Activated CD4-positive, alpha-beta T cell treated with anti-CD3 and anti-CD28 coated beads, Interleukin-2, Interleukin-4, amounts not matched to agents 100 ng/mL and 50 ng/mL, durations not matched to agents 16 hours and 8 hours (primary cell): ENCODE measurements around the gene TECPR1.

Experiments
- DNase-seq: peaks from one replicate; pipeline ENCODE4 v3.0.0-alpha.2; 2020; ENCODE audit warnings: low spot score

Gene TECPR1, protein sequence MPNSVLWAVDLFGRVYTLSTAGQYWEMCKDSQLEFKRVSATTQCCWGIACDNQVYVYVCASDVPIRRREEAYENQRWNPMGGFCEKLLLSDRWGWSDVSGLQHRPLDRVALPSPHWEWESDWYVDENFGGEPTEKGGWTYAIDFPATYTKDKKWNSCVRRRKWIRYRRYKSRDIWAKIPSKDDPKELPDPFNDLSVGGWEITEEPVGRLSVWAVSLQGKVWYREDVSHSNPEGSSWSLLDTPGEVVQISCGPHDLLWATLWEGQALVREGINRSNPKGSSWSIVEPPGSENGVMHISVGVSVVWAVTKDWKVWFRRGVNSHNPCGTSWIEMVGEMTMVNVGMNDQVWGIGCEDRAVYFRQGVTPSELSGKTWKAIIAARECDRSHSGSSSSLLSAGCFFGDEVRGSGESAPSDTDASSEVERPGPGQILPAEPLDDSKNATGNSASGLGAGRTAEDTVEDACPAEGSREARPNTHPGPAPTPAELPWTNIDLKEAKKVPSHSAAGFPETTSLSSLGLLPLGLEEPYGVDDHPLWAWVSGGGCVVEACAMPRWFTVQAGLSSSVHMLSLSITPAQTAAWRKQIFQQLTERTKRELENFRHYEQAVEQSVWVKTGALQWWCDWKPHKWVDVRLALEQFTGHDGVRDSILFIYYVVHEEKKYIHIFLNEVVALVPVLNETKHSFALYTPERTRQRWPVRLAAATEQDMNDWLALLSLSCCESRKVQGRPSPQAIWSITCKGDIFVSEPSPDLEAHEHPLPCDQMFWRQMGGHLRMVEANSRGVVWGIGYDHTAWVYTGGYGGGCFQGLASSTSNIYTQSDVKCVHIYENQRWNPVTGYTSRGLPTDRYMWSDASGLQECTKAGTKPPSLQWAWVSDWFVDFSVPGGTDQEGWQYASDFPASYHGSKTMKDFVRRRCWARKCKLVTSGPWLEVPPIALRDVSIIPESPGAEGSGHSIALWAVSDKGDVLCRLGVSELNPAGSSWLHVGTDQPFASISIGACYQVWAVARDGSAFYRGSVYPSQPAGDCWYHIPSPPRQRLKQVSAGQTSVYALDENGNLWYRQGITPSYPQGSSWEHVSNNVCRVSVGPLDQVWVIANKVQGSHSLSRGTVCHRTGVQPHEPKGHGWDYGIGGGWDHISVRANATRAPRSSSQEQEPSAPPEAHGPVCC

DNA sequence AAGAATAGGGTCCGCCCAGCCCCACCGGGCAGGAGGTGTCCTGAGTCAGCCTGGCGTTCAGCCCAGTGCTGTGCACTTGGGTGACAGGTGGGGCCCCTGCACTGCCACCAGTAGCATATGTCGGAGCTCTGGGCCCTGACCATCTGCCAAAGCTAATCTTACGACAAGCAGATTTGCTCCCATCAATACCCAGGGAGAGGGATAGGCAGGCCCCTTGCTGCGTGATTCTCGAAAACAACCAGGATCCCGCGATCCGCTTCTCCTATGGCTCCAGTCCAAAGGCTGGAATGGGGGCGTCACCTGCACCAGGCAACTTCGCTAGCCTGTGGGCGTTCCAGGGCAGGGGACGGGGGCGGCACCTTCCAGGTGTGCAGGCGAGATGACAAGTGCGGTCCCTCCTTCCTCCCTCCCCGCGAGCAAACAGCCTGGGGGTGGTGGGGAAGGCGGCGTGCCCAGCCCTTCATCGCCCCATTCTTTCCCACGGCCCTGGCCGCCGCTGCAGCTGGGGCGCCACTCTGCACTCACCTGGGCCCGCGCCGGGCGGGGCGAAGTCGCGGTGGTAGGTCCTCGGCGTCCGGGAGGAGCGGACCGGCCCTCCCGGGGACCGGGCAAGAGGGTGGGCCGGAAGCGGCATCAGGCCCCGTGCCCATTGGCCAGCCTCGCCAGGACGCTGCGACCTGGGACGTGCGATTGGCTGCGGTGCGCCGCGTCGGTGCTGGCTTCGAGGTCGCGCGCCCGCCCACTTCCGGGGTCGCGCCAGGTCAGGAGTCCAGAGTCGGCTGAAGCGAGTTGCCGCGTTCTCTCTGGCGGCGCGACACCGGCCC lies at the start of gene TECPR1:
TSS of gene TECPR1 (minus strand) at position 632 of the 824 bp plus-strand sequence. CDS start 6,086 bp downstream, outside the sequence.
- DNase-seq, result peak; percentile 93

DNA sequence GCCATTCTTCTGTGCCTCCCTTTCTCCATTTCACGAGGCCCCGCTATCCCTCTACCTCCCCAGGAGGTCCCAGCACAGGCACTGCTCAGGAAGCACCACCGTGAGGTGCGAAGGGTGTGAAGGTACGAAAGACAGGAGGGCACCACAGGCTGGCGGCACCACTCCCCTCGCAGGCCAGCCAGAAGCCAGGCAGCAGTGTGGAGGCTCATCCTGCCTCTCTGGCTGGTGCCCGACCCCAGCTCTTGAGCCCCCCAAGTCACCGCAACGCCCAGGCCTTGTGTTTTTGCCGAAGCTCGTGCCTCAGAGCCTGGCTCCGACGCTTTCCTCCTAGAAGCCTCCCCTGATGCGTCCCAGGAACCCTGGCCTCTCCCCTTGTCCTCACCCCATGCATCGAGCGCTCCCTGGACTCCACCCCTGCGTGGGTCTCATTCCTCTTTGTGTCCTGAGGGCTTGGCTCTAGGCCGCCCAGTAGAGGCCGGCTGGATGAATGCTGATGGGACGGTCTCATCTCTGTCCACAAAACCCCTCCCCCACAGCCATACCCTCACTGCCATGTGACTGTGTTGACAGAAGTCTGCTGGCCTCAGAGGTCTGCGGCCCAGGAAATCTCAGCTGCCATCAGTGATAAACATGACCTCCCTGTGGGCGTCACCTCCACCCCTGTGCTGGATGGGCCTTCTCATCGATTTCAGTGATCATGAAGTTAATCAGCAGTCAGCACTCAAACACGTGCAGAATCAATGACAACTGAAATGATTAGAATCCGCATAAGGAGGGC lies 48.8 kb upstream of the TECPR1 start:
- no peak for DNase-seq

DNA sequence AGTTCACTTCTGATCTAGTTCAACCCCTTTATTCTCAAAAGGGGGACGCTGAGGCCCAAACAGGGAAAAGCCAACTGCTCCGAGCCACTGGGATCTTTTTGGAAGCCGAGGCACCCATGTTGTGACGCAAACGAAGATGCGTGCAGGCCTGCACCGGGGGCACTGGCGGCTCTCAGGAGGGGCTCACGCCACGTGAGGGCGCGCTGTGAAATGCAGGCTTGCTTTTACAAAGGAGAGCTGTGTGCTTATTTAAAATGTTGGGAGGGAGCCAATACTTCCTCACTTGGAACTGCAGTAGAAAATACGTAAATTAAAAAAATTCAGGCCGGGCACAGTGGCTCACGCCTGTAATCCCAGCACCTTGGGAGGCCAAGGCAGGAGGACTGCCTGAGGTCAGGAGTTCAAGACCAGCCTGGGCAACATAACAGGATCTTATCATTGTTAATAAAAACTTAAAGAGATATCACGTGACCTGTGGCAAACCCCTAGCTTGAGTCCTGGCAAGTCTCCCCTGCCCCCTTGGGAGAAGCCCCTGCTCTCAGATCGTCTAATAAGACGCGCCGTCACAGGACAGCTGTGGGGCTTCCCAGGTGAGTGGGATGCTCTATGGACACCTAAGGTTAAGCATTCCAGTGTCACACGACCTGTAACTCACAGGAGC lies 45.7 kb upstream of the TECPR1 start:
- DNase-seq, result no peak

DNA sequence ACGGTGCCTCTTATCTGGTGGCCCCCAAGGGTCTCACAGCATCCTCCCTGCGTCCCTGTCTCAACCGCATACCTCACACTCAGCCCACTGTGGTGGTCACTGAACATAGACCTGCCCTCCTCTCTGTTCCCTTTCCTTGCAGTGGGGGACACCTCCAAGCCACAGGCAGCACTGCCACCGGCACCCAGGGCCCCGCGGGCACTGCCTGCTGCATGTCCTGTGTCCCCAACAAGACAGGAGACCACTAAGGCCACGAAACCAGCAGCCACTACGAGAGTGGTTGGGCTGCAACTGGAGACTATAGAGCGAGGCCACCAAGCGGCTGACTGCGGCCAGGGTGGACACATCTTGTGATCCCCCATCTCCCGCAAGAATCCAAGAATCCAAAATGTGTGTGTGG lies 44.8 kb upstream of the TECPR1 start:
- DNase-seq, result no peak

DNA sequence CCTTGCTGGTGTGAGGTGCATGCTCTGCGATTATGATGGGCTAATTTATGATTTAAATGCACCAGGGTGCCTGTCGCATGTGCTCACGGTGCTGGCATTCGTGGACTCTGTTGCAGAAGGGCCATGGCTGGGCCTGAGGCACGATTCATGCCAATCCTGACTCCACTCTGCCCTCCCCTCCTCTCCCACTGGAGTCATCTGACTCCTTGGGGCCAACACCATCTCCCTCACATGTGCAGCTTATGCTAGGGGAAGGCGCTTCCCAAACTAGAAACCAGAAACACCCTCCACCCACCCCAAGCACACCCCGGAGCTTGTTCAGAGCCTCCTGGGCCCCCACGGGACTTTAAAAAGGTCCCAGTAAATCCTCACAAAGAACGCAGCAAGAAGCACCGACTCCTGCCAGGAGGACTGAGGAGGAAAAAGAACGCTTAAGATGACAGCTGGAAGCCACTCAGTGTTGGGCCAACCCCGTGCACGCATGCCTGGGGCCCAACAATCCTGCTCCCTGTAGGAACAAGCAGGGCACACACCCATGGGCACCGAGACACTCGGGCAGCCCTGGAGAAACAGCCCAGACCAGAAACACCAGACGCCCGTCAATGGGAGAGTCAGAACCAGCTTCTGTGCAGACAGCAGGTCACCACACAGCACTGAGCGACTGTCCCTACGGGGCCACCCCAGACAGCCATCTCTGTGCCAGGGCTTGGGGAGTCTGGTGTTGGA lies 43.6 kb upstream of the TECPR1 start:
- no peak for DNase-seq

DNA sequence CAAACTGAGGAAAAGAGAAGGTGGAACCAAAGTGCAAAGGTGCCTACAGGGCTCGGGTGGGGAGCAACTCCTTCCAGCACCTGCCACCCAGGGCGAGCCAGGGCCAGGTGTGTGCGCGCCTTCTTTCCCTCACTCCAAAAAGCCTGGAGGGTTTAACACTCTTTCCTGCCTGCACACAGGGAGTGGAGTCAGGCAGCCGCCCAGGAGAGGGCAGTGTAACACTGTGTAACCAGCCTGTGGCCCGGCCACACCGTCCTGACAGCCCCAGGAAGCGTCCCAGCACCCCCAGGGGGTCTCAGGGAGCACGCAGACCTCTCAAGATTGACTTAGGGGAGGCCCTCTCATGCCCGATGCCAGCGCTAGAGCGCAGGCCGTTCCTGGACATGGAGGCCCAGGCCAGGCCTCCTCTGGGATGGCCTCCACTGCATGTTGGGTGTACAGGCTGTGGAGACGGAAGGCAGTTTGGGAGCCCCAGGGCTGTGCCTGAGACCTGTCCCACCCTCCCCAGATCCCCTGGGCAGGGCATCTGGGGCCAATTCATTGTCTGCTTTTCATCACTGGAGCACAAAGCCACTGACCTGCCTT lies 42.9 kb upstream of the TECPR1 start:
- no peak for DNase-seq

DNA sequence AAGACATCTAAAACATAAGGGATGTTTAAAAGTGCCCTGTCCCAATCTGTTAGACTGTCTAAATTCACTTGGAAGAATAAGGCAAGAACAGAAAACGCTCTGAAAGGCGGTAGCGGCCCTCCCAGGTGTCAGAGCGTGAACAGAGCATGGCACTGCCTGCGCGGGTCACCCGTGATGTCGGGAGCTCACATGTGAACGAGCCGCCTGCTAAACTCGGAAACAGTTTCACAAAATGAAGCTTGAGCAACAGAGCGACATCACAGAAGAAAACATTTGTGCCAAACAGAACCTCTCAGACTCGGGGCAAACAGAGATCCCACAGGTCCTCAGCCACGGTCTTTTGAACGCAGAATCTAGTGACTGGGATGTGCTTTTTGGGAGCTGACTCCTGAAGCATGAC lies 42.3 kb upstream of the TECPR1 start:
- DNase-seq, result no peak

DNA sequence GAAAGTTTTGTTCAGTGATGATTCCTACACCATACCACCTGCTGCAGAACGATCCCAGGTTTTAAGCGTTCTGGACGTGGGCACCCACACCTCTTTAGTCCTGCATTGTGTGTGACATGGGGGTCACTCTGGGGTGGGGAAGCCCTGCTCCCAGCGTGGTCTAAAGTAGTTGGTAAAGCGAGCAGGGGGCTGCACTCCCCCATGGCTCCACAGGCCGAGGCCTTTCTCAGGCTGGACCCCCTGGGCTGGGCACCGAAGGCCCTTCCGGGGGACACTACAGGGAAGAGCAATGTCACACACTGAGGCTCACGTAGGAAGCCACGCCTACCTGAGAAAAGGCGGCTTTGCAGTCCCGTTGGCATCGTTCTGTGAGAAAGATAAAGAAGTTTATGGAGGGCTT lies 41.7 kb upstream of the TECPR1 start:
- no peak for DNase-seq

DNA sequence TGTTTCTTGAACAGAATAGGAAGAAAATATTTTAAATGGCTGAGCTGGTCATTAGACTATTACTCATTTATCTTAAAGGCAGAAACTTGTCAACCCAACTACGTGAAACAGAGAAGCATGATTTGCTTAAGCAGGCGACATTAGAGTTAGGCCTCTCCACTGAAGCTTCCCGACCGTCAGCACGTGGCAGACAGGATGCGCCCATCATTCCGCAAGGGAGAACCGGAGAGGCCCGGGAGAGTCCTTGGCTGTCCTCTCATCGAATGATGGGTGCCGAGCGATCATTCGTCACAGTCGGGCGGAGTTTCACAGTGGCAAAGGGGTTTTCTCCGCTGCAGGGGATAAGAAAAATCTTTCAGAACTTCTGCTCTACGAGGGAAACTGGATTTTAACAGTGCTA lies 41.2 kb upstream of the TECPR1 start:
- DNase-seq, result no peak

DNA sequence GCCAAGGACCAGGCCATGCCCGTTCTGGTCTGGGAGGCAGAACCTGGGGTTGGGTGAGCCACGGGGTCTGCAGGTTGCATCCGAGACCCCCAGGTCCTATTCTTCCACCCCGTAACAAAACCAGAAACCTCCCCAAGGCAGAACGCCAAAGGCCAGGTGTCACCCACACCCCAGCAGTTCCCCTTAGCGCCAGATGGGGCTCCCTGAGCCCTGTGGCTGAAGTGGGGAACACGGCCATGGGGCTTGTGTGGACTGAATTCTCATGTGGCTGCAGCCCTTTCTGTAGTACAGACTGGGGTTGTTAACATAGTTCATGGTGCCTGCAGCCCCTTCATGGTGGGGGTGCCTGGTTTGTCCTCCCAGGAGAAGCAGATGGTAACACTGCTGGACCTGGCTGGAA lies 39.7 kb upstream of the TECPR1 start:
- no peak for DNase-seq

DNA sequence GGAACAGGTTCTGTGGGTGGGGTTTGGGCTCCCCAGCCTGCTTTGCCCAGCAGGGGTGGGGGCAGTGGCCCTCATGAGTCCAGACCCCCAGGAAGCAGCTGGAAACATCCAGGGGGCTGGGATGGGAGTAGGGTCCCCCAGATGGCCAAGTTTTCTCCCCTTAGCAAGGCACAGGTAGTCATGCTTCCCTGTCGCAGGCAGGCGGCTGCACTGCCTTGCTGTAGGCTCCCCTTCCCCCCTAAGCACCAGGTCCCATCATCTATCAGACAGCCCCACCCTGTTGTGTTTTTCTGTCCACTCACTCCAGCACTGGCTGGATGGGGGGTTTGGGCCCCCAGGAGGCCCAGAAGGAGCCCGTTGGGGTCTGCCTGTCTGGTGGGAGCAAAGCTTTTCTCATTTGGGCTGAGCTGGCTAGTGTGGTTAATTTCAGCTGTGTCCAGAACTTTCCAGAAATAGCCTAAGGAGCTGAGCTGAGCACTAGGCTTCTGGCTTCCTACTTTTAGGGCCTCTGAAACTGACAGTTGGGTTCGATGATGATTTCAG lies 37.4 kb upstream of the TECPR1 start:
- no peak for DNase-seq

DNA sequence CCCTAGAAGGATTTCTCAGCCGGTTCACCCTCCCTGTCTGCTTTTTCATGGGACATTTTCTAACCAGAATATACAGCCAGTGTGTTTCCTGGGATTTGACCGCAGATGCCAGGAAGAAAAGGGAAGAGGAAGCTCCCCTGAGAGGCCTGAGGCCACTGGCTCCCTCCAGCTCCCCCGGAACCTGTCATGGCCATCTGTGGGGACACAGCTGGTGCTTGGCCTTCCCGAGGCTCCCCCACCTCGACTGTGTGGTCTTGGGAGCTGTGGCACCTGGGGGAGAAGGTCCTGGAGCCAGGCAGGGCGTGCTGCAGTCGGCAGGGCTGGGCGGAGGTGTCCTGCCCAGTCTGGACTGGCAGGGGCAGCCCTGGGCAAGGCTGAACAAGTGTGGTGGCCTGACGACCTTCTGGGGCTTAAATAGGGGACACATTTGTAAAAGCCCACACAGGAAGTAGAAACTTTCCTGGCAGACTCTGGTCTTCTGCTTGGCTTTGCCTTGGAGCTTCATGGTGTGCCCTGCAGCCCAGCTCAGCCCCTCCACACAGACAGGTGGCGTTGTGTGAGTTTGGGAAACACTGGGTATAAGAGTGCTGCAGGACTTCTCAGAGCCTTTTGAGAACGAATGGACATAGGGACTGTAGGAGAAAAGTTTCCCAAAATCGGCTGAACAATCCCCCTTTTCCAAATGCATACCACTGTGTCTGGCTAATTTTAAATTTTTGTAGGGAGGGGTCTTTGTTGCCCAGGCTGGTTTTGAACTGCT lies 36.2 kb upstream of the TECPR1 start:
- no peak for DNase-seq

DNA sequence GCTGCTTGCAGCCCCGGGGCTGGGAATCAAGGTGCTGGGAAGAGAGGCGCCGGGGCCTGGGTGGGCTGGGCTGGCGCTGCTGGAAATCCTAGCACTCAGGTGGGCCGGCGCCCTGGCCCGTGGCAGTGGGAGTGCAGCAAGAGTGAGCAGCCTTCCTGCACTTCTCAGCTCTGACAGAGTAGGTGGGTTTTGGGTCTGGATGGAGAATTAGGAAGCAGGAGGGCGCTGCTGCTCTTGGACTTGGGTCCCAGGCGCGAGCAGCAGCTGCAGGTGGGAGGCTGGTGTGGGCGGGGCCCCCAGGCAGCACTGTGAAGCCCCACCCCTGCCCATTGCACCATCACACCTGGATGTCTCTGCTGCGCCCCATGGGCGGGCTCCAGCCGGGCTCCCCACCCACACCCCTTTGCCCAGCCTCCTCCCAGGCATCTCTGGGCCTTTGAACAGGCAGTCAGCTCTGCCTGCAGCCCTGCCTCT lies 35.5 kb upstream of the TECPR1 start:
- no peak for DNase-seq

DNA sequence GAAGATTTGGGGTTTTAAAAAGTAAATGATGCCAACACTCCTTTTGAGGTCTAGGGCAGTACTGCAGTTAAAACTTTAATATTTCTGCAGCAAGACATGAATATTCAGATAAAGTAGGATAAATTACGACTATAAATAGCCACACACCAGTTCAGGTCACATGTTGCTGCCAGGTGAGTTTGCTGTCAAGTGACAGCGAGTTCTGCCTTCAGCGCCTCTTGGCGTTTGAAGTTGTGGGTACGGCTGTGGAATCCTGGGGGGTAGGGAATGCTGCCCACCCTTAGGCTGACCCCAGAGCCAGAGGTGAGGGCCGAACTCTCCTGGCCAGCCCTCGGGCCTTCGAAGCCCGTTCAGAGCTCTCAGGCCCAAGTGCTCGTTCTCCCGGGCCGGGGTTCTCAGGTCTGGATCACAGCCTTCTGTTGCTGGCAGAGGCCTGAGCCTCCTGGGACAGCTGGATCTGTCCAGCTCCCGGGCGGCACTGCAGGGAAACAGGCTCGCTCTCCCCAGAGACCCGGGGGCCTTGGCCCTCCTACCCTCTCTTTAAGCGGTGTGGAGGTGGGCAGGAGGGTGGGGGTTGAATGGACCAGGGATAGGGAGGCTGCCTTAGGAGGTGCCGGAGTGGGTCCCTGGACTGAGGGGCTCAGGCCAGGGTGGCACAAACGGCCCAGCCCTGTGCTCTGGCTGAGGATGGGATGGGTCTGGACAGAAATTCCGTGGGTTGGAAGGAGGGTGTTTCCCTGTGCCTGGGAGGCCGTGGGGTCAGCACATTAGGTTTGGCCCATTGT lies 34.9 kb upstream of the TECPR1 start:
- DNase-seq, result no peak

DNA sequence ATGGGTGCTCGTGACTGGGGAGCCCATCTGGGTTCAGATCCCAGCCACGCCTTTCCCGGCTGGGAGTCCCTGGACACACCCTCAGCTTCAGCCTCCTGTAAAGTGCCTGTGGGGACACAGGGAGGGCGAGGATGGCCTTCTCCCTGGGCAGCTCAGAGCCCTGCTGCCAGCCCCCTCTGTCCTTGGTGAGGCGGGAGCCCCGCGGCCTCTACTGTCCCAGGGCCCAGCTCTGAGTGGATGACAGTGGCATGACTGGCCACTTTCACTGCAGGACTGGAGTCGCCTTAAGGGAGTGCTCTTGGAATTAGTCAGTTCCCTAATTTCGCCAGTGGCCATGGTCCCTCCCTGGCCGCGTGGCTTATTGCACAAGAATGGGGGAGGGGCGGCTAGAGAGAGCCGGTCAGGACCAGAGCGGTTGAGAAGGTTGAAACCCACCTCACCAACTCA lies 34.1 kb upstream of the TECPR1 start:
- DNase-seq, result no peak

DNA sequence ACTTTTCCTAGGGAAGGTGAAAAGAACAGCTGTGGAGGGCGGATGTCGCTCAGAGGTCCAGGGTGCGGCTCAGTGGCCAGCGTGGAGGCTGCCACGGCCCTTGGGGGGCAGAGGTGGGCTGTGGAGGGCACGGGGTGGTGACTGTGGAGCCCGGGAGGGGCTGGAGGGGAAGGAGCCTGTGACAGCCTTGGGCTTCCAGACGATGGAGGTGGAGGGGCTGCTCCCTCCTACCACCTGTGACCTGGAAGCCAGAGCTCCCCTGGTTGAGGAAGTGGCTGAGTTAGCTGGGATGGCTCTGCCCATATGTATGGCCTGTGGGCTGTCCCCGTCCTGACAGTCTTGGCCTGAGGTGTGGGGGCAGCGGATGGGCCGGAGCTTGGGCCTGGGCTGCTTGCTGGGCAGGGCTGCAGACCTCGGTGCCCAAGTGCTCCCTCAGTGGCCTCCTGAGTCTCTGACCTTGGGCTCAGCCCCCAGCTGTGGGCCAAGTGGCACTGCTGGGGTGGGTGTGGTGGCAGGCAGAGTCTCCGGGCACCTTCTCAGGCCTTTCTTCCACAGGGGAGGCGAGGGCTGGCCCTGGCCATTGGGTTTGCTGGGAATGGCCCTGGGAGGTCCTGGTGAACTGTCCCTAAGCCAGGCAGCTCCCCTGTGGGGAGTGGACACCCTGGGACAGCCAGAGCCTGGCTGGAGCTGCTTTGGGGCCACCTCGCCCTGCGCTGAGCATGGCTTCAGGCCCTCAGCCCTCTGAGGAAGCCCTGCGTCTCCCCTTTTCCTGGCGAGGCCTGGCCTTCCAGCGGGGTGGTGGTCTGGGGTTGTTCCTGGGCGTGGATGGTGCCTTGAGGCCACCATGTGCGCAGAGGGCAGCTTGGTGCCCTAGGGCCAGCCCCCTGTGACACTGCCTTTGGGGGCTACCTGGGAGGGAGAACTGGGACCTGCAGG lies 33.4 kb upstream of the TECPR1 start:
- DNase-seq, result no peak
